22Rv1 (cell line): ENCODE measurements around the gene SIK2.

Experiments used
- CTCF ChIP-seq: fragments of 450-650 bp; IDR thresholded peaks from 2 replicates; pipeline ENCODE4 v1.5.1; 2017; ENCODE audit warnings: mild to moderate bottlenecking
- ZFX ChIP-seq: fragments of 450-650 bp; IDR thresholded peaks from 2 replicates; pipeline ENCODE4 v1.6.1; 2017; ENCODE audit warnings: antibody characterized with exemption, borderline replicate concordance

DNA sequence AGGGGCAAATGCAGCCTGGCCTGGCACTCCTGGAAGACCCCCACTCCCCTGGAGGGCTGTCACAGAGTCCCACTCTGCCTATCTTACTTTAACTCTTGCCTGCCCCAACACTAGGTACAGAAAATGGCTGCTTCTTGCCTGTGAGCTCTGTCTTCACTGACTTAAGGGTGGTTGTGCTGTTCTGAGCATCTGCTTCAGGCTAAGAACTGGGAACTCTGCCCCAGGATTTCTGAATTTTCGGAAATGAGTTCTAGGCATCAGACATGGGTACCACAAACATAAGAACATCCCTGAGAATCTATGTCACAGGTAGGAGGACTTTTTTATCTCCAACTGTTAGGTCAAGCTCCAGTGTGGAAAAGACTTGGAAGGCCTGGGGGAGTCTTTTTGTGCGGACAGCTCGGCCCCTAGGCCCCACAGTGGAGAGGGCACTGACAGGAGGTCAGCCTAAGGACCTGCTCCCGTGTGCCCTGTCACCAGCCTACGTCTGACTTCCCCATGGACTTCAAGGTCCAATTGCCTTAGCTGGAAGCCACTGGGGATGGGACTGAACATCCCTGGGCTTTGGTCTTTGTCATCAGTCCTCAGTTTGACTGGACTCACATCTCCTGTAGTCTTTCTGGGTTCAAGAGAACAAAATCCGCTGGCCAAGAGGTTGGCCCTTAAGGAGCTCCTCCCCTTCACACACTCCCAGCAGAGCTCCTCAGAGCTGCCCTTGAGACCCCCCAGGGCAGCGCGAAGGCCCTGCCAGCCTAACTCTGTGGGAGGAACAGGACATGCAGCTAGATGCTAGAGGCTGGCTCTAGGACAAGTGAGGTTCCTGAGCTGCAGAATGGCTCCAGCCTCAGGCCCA is 132.1 kb downstream of the SIK2 start:
- TF ChIP-seq CTCF (no peak), ZFX (no peak)
